GM20000 (cell line): ENCODE data around the gene VPS4A.

ENCODE experiments used
- DNase-seq: peaks from one replicate; pipeline ENCODE4 v3.0.0; 2012; ENCODE audit warnings: low spot score
- CTCF ChIP-seq: IDR thresholded peaks from 2 replicates; pipeline ENCODE4 v1.5.1; 2012; ENCODE audit warnings: mild to moderate bottlenecking, control low read depth; ENCODE audit errors: extremely low read depth, missing control alignments

Gene VPS4A

DNA sequence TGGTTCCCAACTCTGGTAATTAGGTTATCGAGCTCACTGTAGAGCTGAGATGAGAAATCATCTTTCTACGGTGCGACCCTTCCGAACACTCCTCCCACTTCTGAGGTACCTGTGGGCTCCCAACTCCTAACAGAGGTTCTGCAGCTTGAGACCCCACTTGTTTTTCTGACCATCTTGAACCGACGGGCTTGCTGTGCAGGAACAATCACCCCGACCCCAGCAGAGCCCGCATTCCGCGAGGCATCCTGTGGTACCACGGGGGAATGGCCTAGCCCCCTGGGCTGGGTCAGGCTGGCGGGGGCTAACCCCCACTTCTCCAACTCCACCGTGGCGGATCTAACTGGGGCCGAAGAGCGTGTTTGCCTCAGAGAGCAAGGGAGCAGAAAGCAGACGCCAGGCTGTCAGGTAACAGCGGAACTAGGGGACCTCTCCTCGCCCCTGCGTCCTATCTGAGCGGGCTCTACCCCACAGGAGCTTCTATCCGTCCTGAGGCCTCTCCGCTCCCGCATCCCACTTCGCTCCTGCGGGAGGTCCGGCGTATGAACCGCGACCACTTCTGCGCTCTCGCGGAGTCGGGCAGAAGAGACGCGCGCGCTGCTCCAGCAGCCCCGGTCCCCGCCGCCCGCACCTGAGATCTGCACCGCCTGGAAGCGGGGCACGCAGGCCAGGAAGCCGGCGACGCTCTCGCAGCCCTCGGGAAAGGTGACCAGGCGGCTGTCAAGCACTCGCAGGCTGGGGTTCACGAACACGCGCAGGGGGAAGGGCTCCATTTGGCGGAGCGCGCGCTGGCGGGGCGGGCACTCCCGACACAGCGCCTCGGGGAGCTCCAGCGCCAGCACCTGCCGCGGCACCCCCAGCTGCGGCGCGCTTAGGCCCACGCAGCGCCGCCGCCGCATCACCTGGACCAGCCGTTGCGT lies 18.5 kb downstream of the VPS4A start:
- DNase-seq: peak; percentile 72
- no peak for TF ChIP-seq CTCF

- TF ChIP-seq CTCF: no peak
- DNase-seq: peak; percentile 98
Observed at GRCh38 chr16:69330286-69331109, 19.3 kb downstream of the VPS4A start, which contains the start of gene PDF. Gene PDF (minus strand): TSS chr16:69330588. CDS start chr16:69330570, 18 bp downstream.

DNA sequence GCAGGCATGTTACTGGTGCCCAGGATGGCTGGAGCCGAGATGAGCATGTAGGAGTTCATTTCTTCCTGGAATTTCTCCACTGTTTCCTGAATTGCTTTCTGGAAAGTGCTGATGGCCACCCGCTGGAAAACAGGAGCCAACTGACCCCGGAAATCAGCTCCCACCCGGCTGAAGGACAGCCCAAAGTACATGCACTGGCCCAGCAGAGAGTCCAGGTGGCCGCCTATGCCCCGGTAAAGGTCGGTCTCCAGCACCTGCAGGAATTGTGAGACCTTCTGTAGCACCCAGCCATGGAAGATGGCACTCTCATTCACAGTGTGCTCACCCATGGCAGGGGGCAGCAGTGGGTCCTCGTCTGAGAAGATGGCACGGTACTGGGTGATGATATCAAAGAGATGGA lies 23.5 kb downstream of the VPS4A start:
- TF ChIP-seq CTCF: no peak
- DNase-seq: no peak

DNA sequence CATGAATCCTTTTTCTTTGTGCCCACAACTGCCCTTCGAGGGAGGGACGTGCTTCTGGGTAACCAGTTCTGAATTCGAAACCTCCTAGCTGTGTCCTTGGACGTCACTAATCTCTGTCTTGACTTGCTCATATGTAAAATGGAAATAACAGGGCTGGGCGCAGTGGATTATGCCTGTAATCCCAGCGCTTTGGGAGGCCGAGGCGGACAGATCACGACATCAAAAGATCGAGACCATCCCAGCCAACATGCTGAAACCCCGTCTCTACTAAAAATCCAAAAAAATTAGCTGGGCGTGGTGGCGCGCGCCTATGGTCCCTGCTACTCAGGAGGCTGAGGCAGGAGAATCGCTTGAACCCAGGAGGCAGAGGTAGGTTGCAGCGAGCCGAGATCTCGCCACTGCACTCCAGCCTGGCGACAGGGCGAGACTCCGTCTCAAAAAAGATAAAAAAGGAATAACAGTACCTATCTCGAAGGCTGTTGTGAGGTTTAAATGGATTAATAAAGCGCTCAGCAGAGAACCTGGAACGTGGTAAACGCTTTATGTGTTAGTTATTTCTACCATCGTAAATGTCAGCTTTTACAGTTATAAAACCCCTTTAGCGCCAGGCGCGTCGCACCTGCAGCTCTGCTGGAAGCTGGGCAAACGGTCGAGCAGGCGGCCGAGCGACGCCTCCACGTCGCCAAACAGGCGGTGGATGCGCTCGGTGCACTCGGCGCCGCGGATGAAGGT lies 27.6 kb downstream of the VPS4A start:
- no peak for TF ChIP-seq CTCF

GRCh38 chr16:69339289-69340094 lies 28.3 kb downstream of the VPS4A start, which contains the start of the genes COG8 and NIP7:
Gene COG8 (minus strand): TSS chr16:69339564. CDS start chr16:69339552, 12 bp downstream.
Gene NIP7 (plus strand): TSS chr16:69339772. CDS start chr16:69339830, 58 bp downstream.
- peak; percentile 97 for DNase-seq
- peak; percentile 46 for TF ChIP-seq CTCF

More for the DNA sequence above, 27.6 kb downstream of the VPS4A start:
- DNase-seq: no peak

- no peak for DNase-seq
- no peak for TF ChIP-seq CTCF
Observed at GRCh38 chr16:69340095-69340644, 29.0 kb downstream of the VPS4A start.
